Ovary (tissue), 9 donors: ENCODE results near the gene RAB22A. TPM values are rescaled to one million over a fixed set of nuclear protein-coding genes. Genes with fewer than 3 reads are reported as not detected.

Source experiments
- DNase-seq, 5 donors: peaks; one replicate each; pipeline ENCODE4 v3.0.0-alpha.2; 2019 to 2020
- H3K27ac ChIP-seq, 2 donors: fragments of 200-600 bp; one replicate each; pipeline versions ENCODE4 v1.5.1 to v1.8.0; 2019 to 2022
- H3K27me3 ChIP-seq: fragments of 200-600 bp; one replicate; pipeline ENCODE4 v1.8.0; 2022
- H3K36me3 ChIP-seq: fragments of 200-600 bp; sonication (generic); one replicate; pipeline ENCODE4 v1.5.1; 2019
- H3K4me1 ChIP-seq: one replicate; pipeline ENCODE4 v1.8.1; 2013; ENCODE audit warnings: mild to moderate bottlenecking, moderate library complexity; ENCODE audit not compliant: insufficient read depth
- H3K4me3 ChIP-seq: fragments of 200-600 bp; sonication (generic); one replicate; pipeline ENCODE4 v1.5.1; 2017
- H3K9me3 ChIP-seq, 2 donors: fragments of 200-600 bp in 1 of 2; sonication (generic) in 1 of 2; one replicate each; pipeline versions ENCODE4 v1.5.1 to v1.8.1; 2013 to 2019; ENCODE audit warnings: mild to moderate bottlenecking in 1 of 2, moderate library complexity in 1 of 2
- EP300 ChIP-seq: sonication (generic); formaldehyde crosslinking; IDR thresholded peaks from one replicate; pipeline ENCODE4 v1.6.1; 2017; ENCODE audit warnings: antibody characterized with exemption
- POLR2A ChIP-seq: fragments of 450-650 bp; IDR thresholded peaks from one replicate; pipeline ENCODE4 v1.6.1; 2017; ENCODE audit warnings: antibody characterized with exemption, mild to moderate bottlenecking, moderate library complexity
- WGBS, 3 donors: extraction: QIAGEN DNeasy Blood & Tissue Kit in 1 of 3; methylation state at CpG; one replicate each; pipeline versions ENCODE4 v1.1.5 to v1.1.7; 2013 to 2017; 5-methylcytosine and 5-hydroxymethylcytosine counted together
- intact Hi-C, 4 donors: fragments of 100-400 bp; cut with DNase I; formaldehyde crosslinking; loops; one replicate each; pipeline versions ENCODE4 v1.11.0 to v1.15.1; 2022 to 2023
- polyA plus RNA-seq, 2 donors: library from polyadenylated mRNA; stranded (reverse); fragments of 200-250 nt in 1 of 2; fragments of 350-450 nt in 1 of 2; fragmentation: Illumina TruSeq in 1 of 2; extraction: RNeasy Lipid Tissue Mini Kit (QIAGEN cat#74804) in 1 of 2; gene quantifications; one replicate each; pipeline ENCODE4 v1.2.3, GENCODE V29; 2013 to 2014
- total RNA-seq, 7 donors: library from RNA; depleted of rRNA in 2 of 7; stranded (reverse); fragments of >200 nt in 2 of 7; fragmentation: NEBNext Ultra II Directional in 3 of 7; extraction: Animal tissue kit (Norgen Biotek cat#: 25700) in 3 of 7; gene quantifications; one replicate each; pipeline versions ENCODE4 v1.1.0 to v1.2.4, GENCODE V29; 2016 to 2023
- TF ChIP-seq, protein P1 (sequence below), 3 donors: fragments of 450-650 bp in 2 of 3; fragments of 200-600 bp in 1 of 3; IDR thresholded peaks; one replicate each; pipeline versions ENCODE4 v1.5.1 to v1.8.0; 2016 to 2022; ENCODE audit warnings: antibody characterized with exemption in 3 of 3, mild to moderate bottlenecking in 1 of 3
- donor health status: DM: no; HTN: no; CAD: no; lungs with moderate emphysema.
- donor health status: DM: no; HTN: no; CAD: no.
- donor health status: Bipolar disorder and iron deficiency.
- donor health status: DM: yes; HTN: yes; CAD: no.
- donor health status: DM: no; HTN: no; CAD: no.
- donor health status: DM: yes; HTN: yes; CAD: no.

Gene RAB22A
- total and polyA plus RNA-seq, 9 donors = 6.3 to 25.1 (median 17.9) TPM

- WGBS, 3 donors = 48 to 58% (median 49%) methylated on average over 2 of the region's 2 CpGs
- intact Hi-C loops = no loop called here
- Histone ChIP-seq H3K4me3 (no peak overlapping the region), H3K27ac (no peak overlapping the region), H3K9me3 (no peaks in the 10 kb centered on the region), H3K36me3 (no peaks in the 10 kb centered on the region), H3K27me3 (no peaks in the 10 kb centered on the region), H3K4me1 (peaks cover 6% of the 10 kb centered on the region)
- TF ChIP-seq, protein P1, sequence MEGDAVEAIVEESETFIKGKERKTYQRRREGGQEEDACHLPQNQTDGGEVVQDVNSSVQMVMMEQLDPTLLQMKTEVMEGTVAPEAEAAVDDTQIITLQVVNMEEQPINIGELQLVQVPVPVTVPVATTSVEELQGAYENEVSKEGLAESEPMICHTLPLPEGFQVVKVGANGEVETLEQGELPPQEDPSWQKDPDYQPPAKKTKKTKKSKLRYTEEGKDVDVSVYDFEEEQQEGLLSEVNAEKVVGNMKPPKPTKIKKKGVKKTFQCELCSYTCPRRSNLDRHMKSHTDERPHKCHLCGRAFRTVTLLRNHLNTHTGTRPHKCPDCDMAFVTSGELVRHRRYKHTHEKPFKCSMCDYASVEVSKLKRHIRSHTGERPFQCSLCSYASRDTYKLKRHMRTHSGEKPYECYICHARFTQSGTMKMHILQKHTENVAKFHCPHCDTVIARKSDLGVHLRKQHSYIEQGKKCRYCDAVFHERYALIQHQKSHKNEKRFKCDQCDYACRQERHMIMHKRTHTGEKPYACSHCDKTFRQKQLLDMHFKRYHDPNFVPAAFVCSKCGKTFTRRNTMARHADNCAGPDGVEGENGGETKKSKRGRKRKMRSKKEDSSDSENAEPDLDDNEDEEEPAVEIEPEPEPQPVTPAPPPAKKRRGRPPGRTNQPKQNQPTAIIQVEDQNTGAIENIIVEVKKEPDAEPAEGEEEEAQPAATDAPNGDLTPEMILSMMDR (IDR thresholded peaks at IDR 0.05) = no peak
- TF ChIP-seq EP300 (no peak), POLR2A (no peak)
- DNase-seq = no peak
Measured at GRCh38 chr20:58297394-58297793, 12.1 kb upstream of the RAB22A start.

- Histone ChIP-seq H3K36me3 (no peaks in the 10 kb centered on the region), H3K27ac (no peak overlapping the region), H3K4me1 (peaks cover 4% of the 10 kb centered on the region), H3K27me3 (no peaks in the 10 kb centered on the region), H3K4me3 (no peak overlapping the region), H3K9me3 (no peaks in the 10 kb centered on the region)
- DNase-seq = no peak
- TF ChIP-seq POLR2A (no peak), EP300 (no peak)
- TF ChIP-seq, protein P1 (IDR thresholded peaks at IDR 0.05) = no peak
- 79 to 88% (median 88%) methylated on average over 5 of the region's 5 CpGs for WGBS, 3 donors
- intact Hi-C loops = no loop called here
Measured at GRCh38 chr20:58300321-58300720, 9.2 kb upstream of the RAB22A start.

DNA sequence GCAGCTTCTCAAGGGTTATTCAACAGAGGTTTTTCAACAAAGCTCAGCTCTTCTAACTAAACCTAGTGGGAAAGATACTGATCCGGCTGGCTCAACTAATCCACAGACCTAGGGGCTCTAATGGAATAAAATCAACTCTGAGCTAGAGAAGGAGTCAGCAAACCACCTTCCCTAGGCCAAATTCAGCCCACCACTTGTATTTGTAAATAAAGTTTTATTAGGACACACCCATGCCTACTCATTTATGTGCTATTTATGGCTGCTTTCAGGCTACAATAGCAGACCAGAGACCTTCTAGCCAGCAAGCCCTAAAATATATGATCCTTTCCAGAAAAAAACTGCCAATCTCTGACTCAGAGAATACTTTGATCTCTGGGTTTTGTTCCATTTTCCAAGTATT, 6.0 kb upstream of the RAB22A start:
- TF ChIP-seq, protein P1 (IDR thresholded peaks at IDR 0.05) = no peak
- TF ChIP-seq EP300 = no peak
- no peak for TF ChIP-seq POLR2A
- Histone ChIP-seq H3K9me3 (no peaks in the 10 kb centered on the region), H3K27me3 (no peaks in the 10 kb centered on the region), H3K4me3 (no peak overlapping the region), H3K27ac (no peak overlapping the region), H3K36me3 (no peaks in the 10 kb centered on the region), H3K4me1 (peaks cover 2% of the 10 kb centered on the region)
- no peak for DNase-seq
- intact Hi-C loops = no loop called here
- 94 to 100% (median 98%) methylated on average over 1 of the region's 1 CpG for WGBS, 3 donors

DNA sequence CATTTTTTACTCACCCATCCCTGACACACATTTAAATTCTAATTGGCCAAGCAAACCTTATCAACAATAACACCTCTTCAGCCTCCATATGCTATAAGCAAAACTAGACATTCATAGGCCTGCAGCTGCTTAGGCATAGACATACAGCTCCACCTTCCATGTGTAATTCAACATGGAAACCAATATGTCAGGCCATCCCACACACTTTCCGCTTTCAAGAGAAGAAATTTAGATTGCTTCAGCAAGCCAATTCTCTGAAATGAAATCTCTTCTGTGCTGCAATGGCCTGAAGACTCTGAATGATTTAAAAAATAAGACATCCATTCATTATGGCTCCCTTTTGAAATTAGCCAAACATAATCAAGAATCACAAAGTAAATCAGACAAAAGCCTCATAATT, 4.5 kb upstream of the RAB22A start:
- no peaks in the 10 kb centered on the region for H3K9me3 ChIP-seq
- peaks cover 3% of the 10 kb centered on the region for H3K4me1 ChIP-seq
- intact Hi-C loops = no loop called here
- H3K36me3 ChIP-seq = no peaks in the 10 kb centered on the region
- WGBS, 3 donors = 93 to 100% (median 99%) methylated on average over 1 of the region's 1 CpG
- no peak overlapping the region for H3K27ac ChIP-seq
- H3K4me3 ChIP-seq = no peak overlapping the region
- no peak for DNase-seq
- H3K27me3 ChIP-seq = no peaks in the 10 kb centered on the region
- TF ChIP-seq POLR2A (no peak), EP300 (no peak)
- TF ChIP-seq, protein P1 (IDR thresholded peaks at IDR 0.05) = no peak
